A549 (cell line): ENCODE data around the gene ERGIC1. TPM values are rescaled to one million over a fixed set of nuclear protein-coding genes. Genes with fewer than 3 reads are reported as not detected.

Source experiments
- ATAC-seq, 2 experiments: fragments of 200-7000 bp in 1 of 2; fragments of >200 bp in 1 of 2; cut with Nextera tagmentation in 1 of 2; cut with Tn5 transposase in 1 of 2; 3 replicates each; pipeline versions ENCODE4 v1.8.0 to v1.9.1; 2018 to 2020; ENCODE audit warnings: mild to moderate bottlenecking in 1 of 2, moderate library complexity in 1 of 2
- CTCF ChIA-PET: fragments of 300-600 bp; sonication (Branson Sonifier 250); formaldehyde crosslinking; extraction: SDS; loops from one replicate; lab custom pipeline; 2021; ENCODE audit warnings: antibody characterized with exemption, inconsistent platforms; lab: Yijun Ruan, JAX
- POLR2A ChIA-PET: fragments of 350-600 bp; formaldehyde crosslinking; extraction: SDS; loops from one replicate; lab custom pipeline; 2021; ENCODE audit warnings: antibody characterized with exemption, inconsistent platforms; lab: Yijun Ruan, JAX
- DNase-seq, 2 experiments: peaks; one replicate each; pipeline versions ENCODE4 v3.0.0 to v3.0.0-alpha.2; 2011 to 2016; ENCODE audit warnings: low read depth in 1 of 2, low spot score in 1 of 2
- FAIRE-seq: peaks from 2 replicates; lab custom pipeline; 2011; peaks lifted over from hg19 to GRCh38; lab: Jason Lieb, UNC
- H3K27ac ChIP-seq, 2 experiments: fragments of >200 bp; sonication (Bioruptor Twin); formaldehyde crosslinking; 3 replicates each; pipeline ENCODE4 v1.5.1; 2016 to 2017
- H3K4me1 ChIP-seq: fragments of >200 bp; sonication (Bioruptor Twin); formaldehyde crosslinking; 3 replicates; pipeline ENCODE4 v1.6.1; 2016
- H3K4me2 ChIP-seq: fragments of >200 bp; sonication (Bioruptor Twin); formaldehyde crosslinking; 3 replicates; pipeline ENCODE4 v1.6.1; 2016
- H3K4me3 ChIP-seq: fragments of >200 bp; sonication (Bioruptor Twin); formaldehyde crosslinking; 3 replicates; pipeline ENCODE4 v1.5.1; 2016
- H3K9me3 ChIP-seq: fragments of >200 bp; sonication (Bioruptor Twin); formaldehyde crosslinking; 3 replicates; pipeline ENCODE4 v1.6.1; 2016
- BHLHE40 ChIP-seq: IDR thresholded peaks from 2 replicates; pipeline ENCODE4 v1.6.1; 2012; ENCODE audit warnings: low read depth, low read length, inconsistent platforms
- CBX8 ChIP-seq: fragments of 200-600 bp; sonication (generic); IDR thresholded peaks from 2 replicates; pipeline ENCODE4 v1.6.1; 2016
- CEBPB ChIP-seq, 2 experiments: fragments of >200 bp in 1 of 2; sonication (Bioruptor Twin) in 1 of 2; formaldehyde crosslinking in 1 of 2; IDR thresholded peaks; 2 replicates each; pipeline ENCODE4 v1.6.1; 2012 to 2016
- CHD4 ChIP-seq: fragments of 200-600 bp; sonication (generic); IDR thresholded peaks from 2 replicates; pipeline ENCODE4 v1.6.1; 2016; ENCODE audit warnings: antibody characterized with exemption, mild to moderate bottlenecking, borderline replicate concordance
- EHF ChIP-seq: fragments of 250-450 bp; sonication (Bioruptor Pico); IDR thresholded peaks from 2 replicates; pipeline ENCODE4 v1.5.0; 2020; ENCODE audit warnings: mild to moderate bottlenecking
- FOXS1 ChIP-seq: fragments of 250-450 bp; sonication (Bioruptor Pico); IDR thresholded peaks from 2 replicates; pipeline ENCODE4 v1.5.0; 2020; ENCODE audit warnings: mild to moderate bottlenecking, moderate library complexity
- HOXB13 ChIP-seq: fragments of 250-450 bp; sonication (Bioruptor Pico); IDR thresholded peaks from 2 replicates; pipeline ENCODE4 v1.5.0; 2020; ENCODE audit warnings: low read depth, mild to moderate bottlenecking, moderate library complexity
- HOXB5 ChIP-seq: fragments of 250-450 bp; sonication (Bioruptor Pico); IDR thresholded peaks from 2 replicates; pipeline ENCODE4 v1.5.0; 2020; ENCODE audit warnings: mild to moderate bottlenecking, moderate library complexity
- KDM5A ChIP-seq: fragments of 200-600 bp; sonication (generic); IDR thresholded peaks from 2 replicates; pipeline ENCODE4 v1.6.1; 2016; ENCODE audit warnings: antibody characterized with exemption, mild to moderate bottlenecking
- MAZ ChIP-seq: fragments of 150-350 bp; IDR thresholded peaks from 2 replicates; pipeline ENCODE4 v1.6.1; 2014; ENCODE audit warnings: antibody characterized with exemption, low read depth, low read length, borderline replicate concordance
- NFE2L2 ChIP-seq: fragments of 150-350 bp; conservative IDR thresholded peaks from 2 replicates; pipeline ENCODE4 v1.6.1; 2014; ENCODE audit warnings: low read length
- NPAS2 ChIP-seq: fragments of 250-450 bp; sonication (Bioruptor Pico); IDR thresholded peaks from 2 replicates; pipeline ENCODE4 v1.8.0; 2022; ENCODE audit warnings: mild to moderate bottlenecking, moderate library complexity, borderline replicate concordance
- RCOR1 ChIP-seq: fragments of 150-350 bp; IDR thresholded peaks from 2 replicates; pipeline ENCODE4 v1.6.1; 2014; ENCODE audit warnings: antibody characterized with exemption, low read length, low read depth
- SREBF2 ChIP-seq: fragments of 450-650 bp; IDR thresholded peaks from 2 replicates; pipeline ENCODE4 v1.6.1; 2014; ENCODE audit warnings: mild to moderate bottlenecking, moderate library complexity
- TP53 ChIP-seq: fragments of 250-450 bp; sonication (Bioruptor Pico); IDR thresholded peaks from 2 replicates; pipeline ENCODE4 v1.5.0; 2021; ENCODE audit warnings: mild to moderate bottlenecking, moderate library complexity
- ZC3H11A ChIP-seq: fragments of 450-650 bp; IDR thresholded peaks from 2 replicates; pipeline ENCODE4 v1.6.1; 2014; ENCODE audit warnings: antibody characterized with exemption, mild to moderate bottlenecking
- ZNF302 ChIP-seq: fragments of 250-450 bp; sonication (Bioruptor Pico); IDR thresholded peaks from 2 replicates; pipeline ENCODE4 v1.9.0; 2021; ENCODE audit warnings: inconsistent platforms, mild to moderate bottlenecking, moderate library complexity
- ZSCAN20 ChIP-seq: fragments of 250-450 bp; sonication (Bioruptor Pico); IDR thresholded peaks from 2 replicates; pipeline ENCODE4 v1.8.0; 2022; ENCODE audit warnings: mild to moderate bottlenecking, moderate library complexity
- WGBS: methylation state at CpG from one replicate; pipeline ENCODE4 v1.1.6; 2017; ENCODE audit errors: missing lambda C conversion rate; 5-methylcytosine and 5-hydroxymethylcytosine counted together
- polyA plus RNA-seq, 4 experiments: library from polyadenylated mRNA; depleted of rRNA in 3 of 4; stranded (reverse); fragments of >200 nt; fragmentation: RNase III in 1 of 4; extraction: RNeasy Plus Mini Kit Qiagen cat#74134 plus additional on column Dnase treatment in 1 of 4; gene quantifications; 2 replicates in 3 of 4; 3 replicates in 1 of 4; pipeline ENCODE4 v1.2.3, GENCODE V29; 2011 to 2017
- TF ChIP-seq, protein P1 (sequence below): IDR thresholded peaks from 2 replicates; pipeline ENCODE4 v1.6.1; 2012; ENCODE audit warnings: low read depth, borderline replicate concordance
- TF ChIP-seq, protein P2 (sequence below): fragments of 150-350 bp; IDR thresholded peaks from 2 replicates; pipeline ENCODE4 v1.6.1; 2014; ENCODE audit warnings: low read depth, mild to moderate bottlenecking, low read length
- TF ChIP-seq, protein P3 (sequence below): fragments of 200-600 bp; sonication (generic); IDR thresholded peaks from 2 replicates; pipeline ENCODE4 v1.6.1; 2016; ENCODE audit warnings: antibody characterized with exemption, mild to moderate bottlenecking, moderate library complexity
- TF ChIP-seq, protein P4 (sequence below): fragments of 250-450 bp; sonication (Bioruptor Pico); IDR thresholded peaks from 2 replicates; pipeline ENCODE4 v1.5.0; 2020; ENCODE audit warnings: low read depth, mild to moderate bottlenecking, moderate library complexity
- TF ChIP-seq, protein P5 (sequence below): fragments of 450-650 bp; IDR thresholded peaks from 2 replicates; pipeline ENCODE4 v1.6.1; 2014; ENCODE audit warnings: antibody characterized with exemption

Gene ERGIC1
- polyA plus RNA-seq, 2 of the 4 experiments (the other 2 are of a cell fraction): 176 to 304 TPM

DNA sequence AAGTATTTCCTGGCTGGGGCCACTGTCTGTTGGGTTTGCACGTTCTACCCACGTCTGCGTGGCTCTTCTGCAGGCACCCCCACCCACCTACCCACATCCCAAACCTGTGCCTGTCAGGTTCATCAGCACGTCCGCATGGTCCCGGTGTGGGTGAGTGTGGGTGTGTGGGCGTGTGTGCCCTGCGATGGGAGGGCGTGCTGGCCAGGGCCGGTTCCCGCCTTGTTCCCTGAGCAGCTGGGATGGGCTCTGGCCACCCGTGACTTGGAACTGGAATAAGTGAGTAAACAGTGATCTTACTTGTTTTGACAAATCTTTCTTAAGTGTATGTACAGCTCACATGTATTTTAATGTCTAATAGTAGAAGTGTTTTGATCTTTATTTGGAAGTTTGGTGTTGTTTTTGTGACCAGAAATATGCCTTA is 20.4 kb downstream of the ERGIC1 start:
- TF ChIP-seq SREBF2 (no peak), HOXB13 (CRISPR knock-in tag) (no peak), NPAS2 (CRISPR knock-in tag) (no peak), NFE2L2 (no peak), RCOR1 (no peak), KDM5A (no peak), EHF (no peak)
- 79% methylated on average over 12 of the region's 12 CpGs for WGBS
- H3K4me3 ChIP-seq: no peak overlapping the region
- peak overlapping the region; percentile 6; the same call in 2 of the 3 replicates for H3K4me2 ChIP-seq
- H3K9me3 ChIP-seq: no peaks in the 10 kb centered on the region
- CTCF ChIA-PET: interaction anchor here (0.6 to 1.9 kb wide), 7 partner anchors 11 to 141 kb away, joined by 3 to 5 read pairs (median 4); no protein-coding TSS in a partner anchor
- FAIRE-seq (no peak), ATAC-seq (no peak), DNase-seq (no peak)
- peaks cover 95% of the 10 kb centered on the region for H3K4me1 ChIP-seq
- H3K27ac ChIP-seq: peak overlapping the region; percentile 96 to 99
- POLR2A ChIA-PET: no interaction called here

DNA sequence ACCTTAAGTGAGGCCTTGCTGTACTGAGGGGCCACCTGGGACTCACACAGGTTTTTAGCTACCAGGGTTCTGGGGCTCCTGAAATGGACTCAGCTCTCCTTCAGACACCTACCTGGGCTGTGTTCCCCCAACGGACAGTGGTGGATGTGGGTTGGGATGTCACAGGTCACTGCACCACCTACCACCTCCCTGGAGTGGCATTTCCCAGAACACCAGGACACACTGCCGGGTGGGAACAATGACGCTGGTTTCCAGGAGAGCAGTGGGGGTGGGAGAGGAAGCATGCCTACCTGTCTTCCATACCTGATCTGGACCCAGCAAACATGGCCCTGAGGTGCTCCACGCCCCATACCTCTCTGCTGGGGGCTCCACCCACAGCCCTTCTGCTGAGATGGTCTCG is 20.9 kb downstream of the ERGIC1 start:
- ATAC-seq (no peak), FAIRE-seq (no peak)
- Histone ChIP-seq H3K4me1 (peaks cover 95% of the 10 kb centered on the region), H3K4me3 (no peak overlapping the region), H3K9me3 (no peaks in the 10 kb centered on the region), H3K4me2 (peak overlapping the region; percentile 6; the same call in 2 of the 3 replicates)
- CTCF ChIA-PET: interaction anchor here (0.6 to 1.9 kb wide), 4 partner anchors 11 to 138 kb away, joined by 3 to 4 read pairs (median 4); no protein-coding TSS in a partner anchor
- POLR2A ChIA-PET: no interaction called here
- TF ChIP-seq ZC3H11A (no peak), ZSCAN20 (CRISPR knock-in tag) (no peak), NFE2L2 (no peak), CHD4 (no peak), TP53 (no peak), CBX8 (no peak), CEBPB (IDR thresholded peaks at IDR 0.05) (no peak), RCOR1 (no peak), FOXS1 (CRISPR knock-in tag) (no peak), NPAS2 (CRISPR knock-in tag) (no peak), ZNF302 (CRISPR knock-in tag) (no peak), HOXB5 (CRISPR knock-in tag) (no peak), HOXB13 (CRISPR knock-in tag) (no peak), MAZ (no peak), BHLHE40 (no peak)
- TF ChIP-seq, protein P1, sequence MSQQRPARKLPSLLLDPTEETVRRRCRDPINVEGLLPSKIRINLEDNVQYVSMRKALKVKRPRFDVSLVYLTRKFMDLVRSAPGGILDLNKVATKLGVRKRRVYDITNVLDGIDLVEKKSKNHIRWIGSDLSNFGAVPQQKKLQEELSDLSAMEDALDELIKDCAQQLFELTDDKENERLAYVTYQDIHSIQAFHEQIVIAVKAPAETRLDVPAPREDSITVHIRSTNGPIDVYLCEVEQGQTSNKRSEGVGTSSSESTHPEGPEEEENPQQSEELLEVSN: no peak
- TF ChIP-seq, protein P2, sequence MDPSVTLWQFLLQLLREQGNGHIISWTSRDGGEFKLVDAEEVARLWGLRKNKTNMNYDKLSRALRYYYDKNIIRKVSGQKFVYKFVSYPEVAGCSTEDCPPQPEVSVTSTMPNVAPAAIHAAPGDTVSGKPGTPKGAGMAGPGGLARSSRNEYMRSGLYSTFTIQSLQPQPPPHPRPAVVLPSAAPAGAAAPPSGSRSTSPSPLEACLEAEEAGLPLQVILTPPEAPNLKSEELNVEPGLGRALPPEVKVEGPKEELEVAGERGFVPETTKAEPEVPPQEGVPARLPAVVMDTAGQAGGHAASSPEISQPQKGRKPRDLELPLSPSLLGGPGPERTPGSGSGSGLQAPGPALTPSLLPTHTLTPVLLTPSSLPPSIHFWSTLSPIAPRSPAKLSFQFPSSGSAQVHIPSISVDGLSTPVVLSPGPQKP: no peak
- TF ChIP-seq, protein P3, sequence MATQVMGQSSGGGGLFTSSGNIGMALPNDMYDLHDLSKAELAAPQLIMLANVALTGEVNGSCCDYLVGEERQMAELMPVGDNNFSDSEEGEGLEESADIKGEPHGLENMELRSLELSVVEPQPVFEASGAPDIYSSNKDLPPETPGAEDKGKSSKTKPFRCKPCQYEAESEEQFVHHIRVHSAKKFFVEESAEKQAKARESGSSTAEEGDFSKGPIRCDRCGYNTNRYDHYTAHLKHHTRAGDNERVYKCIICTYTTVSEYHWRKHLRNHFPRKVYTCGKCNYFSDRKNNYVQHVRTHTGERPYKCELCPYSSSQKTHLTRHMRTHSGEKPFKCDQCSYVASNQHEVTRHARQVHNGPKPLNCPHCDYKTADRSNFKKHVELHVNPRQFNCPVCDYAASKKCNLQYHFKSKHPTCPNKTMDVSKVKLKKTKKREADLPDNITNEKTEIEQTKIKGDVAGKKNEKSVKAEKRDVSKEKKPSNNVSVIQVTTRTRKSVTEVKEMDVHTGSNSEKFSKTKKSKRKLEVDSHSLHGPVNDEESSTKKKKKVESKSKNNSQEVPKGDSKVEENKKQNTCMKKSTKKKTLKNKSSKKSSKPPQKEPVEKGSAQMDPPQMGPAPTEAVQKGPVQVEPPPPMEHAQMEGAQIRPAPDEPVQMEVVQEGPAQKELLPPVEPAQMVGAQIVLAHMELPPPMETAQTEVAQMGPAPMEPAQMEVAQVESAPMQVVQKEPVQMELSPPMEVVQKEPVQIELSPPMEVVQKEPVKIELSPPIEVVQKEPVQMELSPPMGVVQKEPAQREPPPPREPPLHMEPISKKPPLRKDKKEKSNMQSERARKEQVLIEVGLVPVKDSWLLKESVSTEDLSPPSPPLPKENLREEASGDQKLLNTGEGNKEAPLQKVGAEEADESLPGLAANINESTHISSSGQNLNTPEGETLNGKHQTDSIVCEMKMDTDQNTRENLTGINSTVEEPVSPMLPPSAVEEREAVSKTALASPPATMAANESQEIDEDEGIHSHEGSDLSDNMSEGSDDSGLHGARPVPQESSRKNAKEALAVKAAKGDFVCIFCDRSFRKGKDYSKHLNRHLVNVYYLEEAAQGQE: no peak
- TF ChIP-seq, protein P4, sequence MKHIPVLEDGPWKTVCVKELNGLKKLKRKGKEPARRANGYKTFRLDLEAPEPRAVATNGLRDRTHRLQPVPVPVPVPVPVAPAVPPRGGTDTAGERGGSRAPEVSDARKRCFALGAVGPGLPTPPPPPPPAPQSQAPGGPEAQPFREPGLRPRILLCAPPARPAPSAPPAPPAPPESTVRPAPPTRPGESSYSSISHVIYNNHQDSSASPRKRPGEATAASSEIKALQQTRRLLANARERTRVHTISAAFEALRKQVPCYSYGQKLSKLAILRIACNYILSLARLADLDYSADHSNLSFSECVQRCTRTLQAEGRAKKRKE: no peak
- TF ChIP-seq, protein P5, sequence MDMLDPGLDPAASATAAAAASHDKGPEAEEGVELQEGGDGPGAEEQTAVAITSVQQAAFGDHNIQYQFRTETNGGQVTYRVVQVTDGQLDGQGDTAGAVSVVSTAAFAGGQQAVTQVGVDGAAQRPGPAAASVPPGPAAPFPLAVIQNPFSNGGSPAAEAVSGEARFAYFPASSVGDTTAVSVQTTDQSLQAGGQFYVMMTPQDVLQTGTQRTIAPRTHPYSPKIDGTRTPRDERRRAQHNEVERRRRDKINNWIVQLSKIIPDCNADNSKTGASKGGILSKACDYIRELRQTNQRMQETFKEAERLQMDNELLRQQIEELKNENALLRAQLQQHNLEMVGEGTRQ: no peak
- TF ChIP-seq, all 56 proteins: peak for 0
- no peak for DNase-seq
- H3K27ac ChIP-seq: peak overlapping the region; percentile 96 to 99
- 88% methylated on average over 4 of the region's 5 CpGs for WGBS
